Endothelial cell of umbilical vein (primary cell): ENCODE data around the gene CBLB. TPM values are rescaled to one million over a fixed set of nuclear protein-coding genes. Genes with fewer than 3 reads are reported as not detected.

ENCODE experiments used
- BruUV-seq: library from RNA; stranded (reverse); fragments of 400-500 nt; replicated peaks from 2 replicates; lab custom pipeline; 2021; lab: Mats Ljungman, UMichigan
- CTCF ChIA-PET: fragments of 300-600, 350-600 bp; sonication (Branson Sonifier 250); formaldehyde crosslinking; loops from one replicate; lab custom pipeline; 2021; ENCODE audit warnings: antibody characterized with exemption, inconsistent platforms; lab: Charles Lee
- POLR2A ChIA-PET: fragments of 300-600, 350-600 bp; sonication (Branson Sonifier 250); formaldehyde crosslinking; loops from one replicate; lab custom pipeline; 2021; ENCODE audit warnings: antibody characterized with exemption, inconsistent platforms; lab: Charles Lee
- DNase-seq: peaks from one replicate; pipeline ENCODE4 v3.0.0-alpha.2; 2011; ENCODE audit warnings: low read depth, low spot score
- FAIRE-seq: peaks from 2 replicates; lab custom pipeline; 2011; peaks lifted over from hg19 to GRCh38; lab: Jason Lieb, UNC
- H2AFZ ChIP-seq: 2 replicates; pipeline ENCODE4 v1.6.0; 2012; ENCODE audit warnings: low read depth, low read length, control low read depth, inconsistent platforms
- H3K27ac ChIP-seq: 2 replicates; pipeline ENCODE4 v1.5.1; 2011; ENCODE audit warnings: low read depth, mild to moderate bottlenecking, control low read depth, low read length, moderate library complexity; ENCODE audit not compliant: insufficient read depth
- H3K27me3 ChIP-seq, 2 experiments: 2 replicates each; pipeline versions ENCODE4 v1.6.0 to v1.6.1; 2011; ENCODE audit warnings: low read length in 2 of 2, mixed read lengths in 1 of 2; ENCODE audit not compliant: control insufficient read depth in 2 of 2, insufficient read depth in 2 of 2
- H3K36me3 ChIP-seq, 2 experiments: 2 replicates in 1 of 2; 3 replicates in 1 of 2; pipeline ENCODE4 v1.5.1; 2011; ENCODE audit warnings: low read length in 2 of 2, mild to moderate bottlenecking in 1 of 2, moderate library complexity in 1 of 2; ENCODE audit not compliant: control insufficient read depth in 2 of 2, insufficient read depth in 2 of 2; ENCODE audit errors: extremely low read depth in 1 of 2
- H3K4me1 ChIP-seq: 3 replicates; pipeline ENCODE4 v1.5.1; 2011; ENCODE audit warnings: mild to moderate bottlenecking, low read length; ENCODE audit not compliant: control insufficient read depth, insufficient read depth; ENCODE audit errors: extremely low read depth
- H3K4me2 ChIP-seq: 2 replicates; pipeline ENCODE4 v1.6.1; 2011; ENCODE audit warnings: low read length, control low read depth, mixed read lengths; ENCODE audit not compliant: insufficient read depth
- H3K4me3 ChIP-seq, 3 experiments: fragments of 200-600 bp in 1 of 3; sonication (generic), shearing (Covaris generic) in 1 of 3; replicated peaks in 1 of 3; 2 replicates each; pipeline ENCODE4 v1.5.1; 2011 to 2016; ENCODE audit warnings: control low read depth in 3 of 3, low read length in 3 of 3, mild to moderate bottlenecking in 2 of 3, inconsistent platforms in 1 of 3, low read depth in 1 of 3, moderate library complexity in 1 of 3; ENCODE audit not compliant: insufficient read depth in 1 of 3
- H3K79me2 ChIP-seq: 2 replicates; pipeline ENCODE4 v1.6.0; 2012; ENCODE audit warnings: low read length, inconsistent platforms; ENCODE audit not compliant: control insufficient read depth, insufficient read depth
- H3K9ac ChIP-seq: replicated peaks from 2 replicates; pipeline ENCODE3; 2011; ENCODE audit warnings: low read length, control low read depth; ENCODE audit not compliant: insufficient read depth; ENCODE audit errors: extremely low read depth
- H3K9me1 ChIP-seq: replicated peaks from 3 replicates; pipeline ENCODE4 v1.6.0; 2011; ENCODE audit warnings: mild to moderate bottlenecking, low read length; ENCODE audit not compliant: control insufficient read depth, insufficient read depth; ENCODE audit errors: extremely low read depth
- H3K9me3 ChIP-seq: replicated peaks from 2 replicates; pipeline ENCODE4 v1.5.1; 2012; ENCODE audit warnings: low read length, inconsistent platforms; ENCODE audit not compliant: control insufficient read depth, insufficient read depth
- H4K20me1 ChIP-seq: replicated peaks from 2 replicates; pipeline ENCODE3; 2011; ENCODE audit warnings: mild to moderate bottlenecking, low read length; ENCODE audit not compliant: control insufficient read depth, insufficient read depth; ENCODE audit errors: extremely low read depth
- CTCF ChIP-seq, 2 donors: IDR thresholded peaks; 1 replicate in 1 of 2; 2 replicates in 1 of 2; pipeline ENCODE4 v1.5.1; 2011; ENCODE audit warnings: low read length in 2 of 2, mild to moderate bottlenecking in 2 of 2, moderate library complexity in 2 of 2, control low read depth in 1 of 2, inconsistent platforms in 1 of 2, low read depth in 1 of 2; ENCODE audit not compliant: insufficient read depth in 1 of 2; ENCODE audit errors: extremely low read depth in 1 of 2
- EZH2 ChIP-seq: IDR thresholded peaks from 2 replicates; pipeline ENCODE4 v1.6.1; 2012; ENCODE audit warnings: borderline replicate concordance, low read depth, mild to moderate bottlenecking, moderate library complexity, low read length, inconsistent platforms; ENCODE audit not compliant: severe bottlenecking
- FOS ChIP-seq: IDR thresholded peaks from 2 replicates; pipeline ENCODE4 v1.6.1; 2011; ENCODE audit warnings: mild to moderate bottlenecking, low read length, moderate library complexity, borderline replicate concordance; ENCODE audit not compliant: insufficient read depth
- GATA2 ChIP-seq: IDR thresholded peaks from 2 replicates; pipeline ENCODE4 v1.7.0; 2011; ENCODE audit warnings: low read depth, mild to moderate bottlenecking, moderate library complexity, mixed read lengths, low read length; ENCODE audit not compliant: insufficient read length, insufficient read depth
- JUN ChIP-seq: IDR thresholded peaks from 2 replicates; pipeline ENCODE4 v1.6.1; 2011; ENCODE audit warnings: borderline replicate concordance, low read depth; ENCODE audit not compliant: insufficient read length, insufficient read depth
- MYC ChIP-seq: IDR thresholded peaks from one replicate; pipeline ENCODE4 v1.6.1; 2011; ENCODE audit warnings: mild to moderate bottlenecking, low read depth, low read length
- POLR2A ChIP-seq: IDR thresholded peaks from 2 replicates; pipeline ENCODE4 v1.6.1; 2012; ENCODE audit warnings: low read depth, mild to moderate bottlenecking, control low read depth, low read length
- POLR2AphosphoS5 ChIP-seq: IDR thresholded peaks from 2 replicates; pipeline ENCODE4 v1.6.1; 2012; ENCODE audit warnings: low read depth, mild to moderate bottlenecking, control low read depth, low read length, moderate library complexity; ENCODE audit not compliant: insufficient read depth
- dilution Hi-C: fragments of 300-500 bp; cut with MboI; formaldehyde crosslinking; loops from one replicate; pipeline ENCODE4 v1.15.0; 2019; ENCODE audit warnings: low sequenced_read_pairs; ENCODE audit not compliant: extremely low pct_ligation_motif_present
- intact Hi-C: fragments of 100-400 bp; cut with micrococcal nuclease; formaldehyde crosslinking; loops from one replicate; pipeline ENCODE4 v1.10.0; 2022
- polyA plus RNA-seq, 4 experiments: library from polyadenylated mRNA; depleted of rRNA in 3 of 4; stranded (reverse) in 3 of 4; unstranded in 1 of 4; fragments of >200 nt; gene quantifications; 2 replicates each; pipeline versions ENCODE4 v1.2.1 to v1.2.3, GENCODE V29; 2011 to 2012; ENCODE audit warnings: missing spikeins in 1 of 4
- total RNA-seq: library from RNA; stranded (reverse); gene quantifications from 2 replicates; pipeline ENCODE4 v1.2.3, GENCODE V29; 2021
- TF ChIP-seq, protein P1 (sequence below): IDR thresholded peaks from 2 replicates; pipeline ENCODE4 v1.6.1; 2011; ENCODE audit not compliant: insufficient read depth, insufficient read length

The CBLB gene
- total and polyA plus RNA-seq, 2 donors (not counting 3 experiments of a cell fraction or from before 2014, with no cell fraction given): 17.8 to 39.6 TPM

GRCh38 chr3:105857601-105858000 lies 11.2 kb downstream of the CBLB start:
- FAIRE-seq: no peak
- H3K79me2 ChIP-seq: peaks cover 43% of the 10 kb centered on the region
- no peak for DNase-seq
- ChIA-PET CTCF (no interaction called here), POLR2A (no interaction called here)
- H3K9me3 ChIP-seq: no peaks in the 10 kb centered on the region
- H3K9me1 ChIP-seq: no peaks in the 10 kb centered on the region
- H3K36me3 ChIP-seq: peaks cover 0 to 9% of the 10 kb centered on the region in 2 experiments
- H2AFZ ChIP-seq: no peak overlapping the region
- H3K9ac ChIP-seq: no peak overlapping the region
- H3K27me3 ChIP-seq: no peaks in the 10 kb centered on the region
- peaks cover 15% of the 10 kb centered on the region for H3K4me1 ChIP-seq
- intact Hi-C loops: no loop called here
- no peak for TF ChIP-seq JUN
- no peak for TF ChIP-seq CTCF (IDR thresholded peaks at IDR 0.05; ENCODE audit: extremely low read depth in 1 of 2, insufficient read depth in 1 of 2, low read depth in 1 of 2, low read length in 2 of 2)
- no peak for TF ChIP-seq FOS
- TF ChIP-seq EZH2: no peak
- dilution Hi-C loops: no loop called here
- H3K4me3 ChIP-seq: no peak overlapping the region
- no peak overlapping the region for H3K4me2 ChIP-seq
- H4K20me1 ChIP-seq: no peaks in the 10 kb centered on the region
- no TSS peak for BruUV-seq
- H3K27ac ChIP-seq: no peak overlapping the region

- Histone ChIP-seq H4K20me1 (no peaks in the 10 kb centered on the region), H2AFZ (no peak overlapping the region), H3K4me3 (no peak overlapping the region), H3K4me2 (no peak overlapping the region), H3K9me3 (no peaks in the 10 kb centered on the region), H3K9ac (no peak overlapping the region), H3K4me1 (peaks cover 15% of the 10 kb centered on the region), H3K27ac (no peak overlapping the region), H3K9me1 (no peaks in the 10 kb centered on the region), H3K79me2 (peaks cover 33% of the 10 kb centered on the region), H3K36me3 (peaks cover 0 to 7% of the 10 kb centered on the region in 2 experiments), H3K27me3 (no peaks in the 10 kb centered on the region)
- no peak for TF ChIP-seq GATA2
- TF ChIP-seq POLR2AphosphoS5: no peak
- no peak for TF ChIP-seq EZH2
- TF ChIP-seq MYC: no peak
- TF ChIP-seq POLR2A: no peak
- TF ChIP-seq FOS: no peak
- TF ChIP-seq JUN: no peak
- no peak for TF ChIP-seq CTCF (IDR thresholded peaks at IDR 0.05; ENCODE audit: extremely low read depth in 1 of 2, insufficient read depth in 1 of 2, low read depth in 1 of 2, low read length in 2 of 2)
- TF ChIP-seq, protein P1, sequence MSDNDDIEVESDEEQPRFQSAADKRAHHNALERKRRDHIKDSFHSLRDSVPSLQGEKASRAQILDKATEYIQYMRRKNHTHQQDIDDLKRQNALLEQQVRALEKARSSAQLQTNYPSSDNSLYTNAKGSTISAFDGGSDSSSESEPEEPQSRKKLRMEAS: no peak
- FAIRE-seq (no peak), DNase-seq (no peak)
- ChIA-PET CTCF (no interaction called here), POLR2A (no interaction called here)
- dilution Hi-C loops: no loop called here
- intact Hi-C loops: no loop called here
- no TSS peak for BruUV-seq
These were observed 12.2 kb downstream of the CBLB start for GRCh38 chr3:105856605-105857004.
